Left ventricle myocardium inferior (tissue), 1 donor: ENCODE measurements around the gene EIF2S2. TPM values are rescaled to one million over a fixed set of nuclear protein-coding genes. Genes with fewer than 3 reads are reported as not detected.

Experiments used
- DNase-seq: peaks from one replicate; pipeline ENCODE4 v3.0.0-alpha.2; 2020
- H3K27ac ChIP-seq: fragments of 200-600 bp; replicated peaks from 2 replicates; pipeline ENCODE4 v1.8.0; 2021
- H3K27me3 ChIP-seq: fragments of 200-600 bp; 2 replicates; pipeline ENCODE4 v1.8.0; 2021; ENCODE audit warnings: low read depth
- H3K36me3 ChIP-seq: fragments of 200-600 bp; 2 replicates; pipeline ENCODE4 v1.8.0; 2021
- H3K4me1 ChIP-seq: fragments of 200-600 bp; 2 replicates; pipeline ENCODE4 v1.8.0; 2021
- H3K4me3 ChIP-seq: fragments of 200-600 bp; 2 replicates; pipeline ENCODE4 v1.8.0; 2021; ENCODE audit warnings: mild to moderate bottlenecking, moderate library complexity
- H3K9me3 ChIP-seq: fragments of 200-600 bp; replicated peaks from 2 replicates; pipeline ENCODE4 v1.8.0; 2021
- CTCF ChIP-seq: fragments of 200-600 bp; IDR thresholded peaks from 2 replicates; pipeline ENCODE4 v1.8.0; 2021; ENCODE audit warnings: antibody characterized with exemption, mild to moderate bottlenecking, borderline replicate concordance
- intact Hi-C: fragments of 100-400 bp; cut with micrococcal nuclease; formaldehyde crosslinking; loops from one replicate; pipeline ENCODE4 v1.11.0; 2022
- total RNA-seq: library from RNA; stranded (reverse); fragmentation: NEBNext Ultra II Directional; extraction: Animal tissue kit (Norgen Biotek cat#: 25700); gene quantifications from one replicate; pipeline ENCODE4 v1.2.1, GENCODE V29; 2021
- donor health status: DM: no; HTN: yes; CAD: no; lungs with severe emphysema.

Gene EIF2S2
- total RNA-seq, 1 donor from 2014 or later, result 41.0 TPM

- H3K9me3 ChIP-seq, result no peaks in the 10 kb centered on the region
- TF ChIP-seq CTCF, result peak; percentile 90
- H3K4me1 ChIP-seq, result peaks cover 55% of the 10 kb centered on the region
- H3K4me3 ChIP-seq, result no peak overlapping the region
- no peaks in the 10 kb centered on the region for H3K27me3 ChIP-seq
- peak; percentile 56 for DNase-seq
- H3K27ac ChIP-seq, result peak overlapping the region; percentile 35
- intact Hi-C loops, result loop anchor here (5.0 kb wide), 1 partner anchor 137 kb away; no protein-coding TSS in a partner anchor
- H3K36me3 ChIP-seq, result peaks cover 21% of the 10 kb centered on the region
Observed at GRCh38 chr20:34069341-34070078, 42.5 kb downstream of the EIF2S2 start.

GRCh38 chr20:34068001-34068400 lies 44.0 kb downstream of the EIF2S2 start:
- Histone ChIP-seq H3K4me3 (no peak overlapping the region), H3K27me3 (no peaks in the 10 kb centered on the region), H3K27ac (no peak overlapping the region), H3K36me3 (peaks cover 11% of the 10 kb centered on the region), H3K9me3 (no peaks in the 10 kb centered on the region), H3K4me1 (peaks cover 58% of the 10 kb centered on the region)
- TF ChIP-seq CTCF, result no peak
- DNase-seq, result no peak
- intact Hi-C loops, result loop anchor here (5.0 kb wide), 1 partner anchor 136 kb away; no protein-coding TSS in a partner anchor

GRCh38 chr20:34066476-34067090 lies 45.5 kb downstream of the EIF2S2 start:
- H3K9me3 ChIP-seq, result no peaks in the 10 kb centered on the region
- H3K4me1 ChIP-seq, result peaks cover 58% of the 10 kb centered on the region
- DNase-seq, result no peak
- intact Hi-C loops, result loop anchor here (5.0 kb wide), 1 partner anchor 134 kb away; no protein-coding TSS in a partner anchor
- H3K36me3 ChIP-seq, result no peaks in the 10 kb centered on the region
- no peak for TF ChIP-seq CTCF
- no peak overlapping the region for H3K4me3 ChIP-seq
- peak overlapping the region; percentile 9 for H3K27ac ChIP-seq
- no peaks in the 10 kb centered on the region for H3K27me3 ChIP-seq

DNA sequence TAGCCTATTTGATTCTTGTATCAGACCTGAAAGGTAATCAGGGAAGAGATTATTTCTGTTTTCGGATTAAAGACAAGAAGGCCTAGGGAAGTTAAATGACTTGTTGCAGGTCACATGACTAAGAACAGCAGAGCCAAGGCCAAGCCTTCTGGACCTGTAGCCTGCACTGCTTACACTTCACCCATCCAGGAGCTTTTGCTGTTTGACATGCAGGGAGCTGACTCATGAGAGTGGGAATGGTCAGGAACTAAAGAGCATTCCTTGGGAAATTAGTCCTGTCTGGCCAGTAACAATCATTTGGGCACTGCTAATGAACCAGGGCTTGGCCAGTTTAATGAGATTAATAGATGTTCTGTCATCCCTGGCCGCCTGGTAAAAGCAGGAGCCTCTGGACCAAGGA lies 46.8 kb downstream of the EIF2S2 start:
- Histone ChIP-seq H3K9me3 (no peaks in the 10 kb centered on the region), H3K4me3 (no peak overlapping the region), H3K27me3 (no peaks in the 10 kb centered on the region), H3K27ac (no peak overlapping the region), H3K4me1 (peaks cover 63% of the 10 kb centered on the region), H3K36me3 (peaks cover 6% of the 10 kb centered on the region)
- TF ChIP-seq CTCF, result no peak
- intact Hi-C loops, result loop anchor here (5.0 kb wide), 1 partner anchor 133 kb away; no protein-coding TSS in a partner anchor
- DNase-seq, result no peak

- peaks cover 54% of the 10 kb centered on the region for H3K4me1 ChIP-seq
Observed at GRCh38 chr20:34064286-34064685, 47.8 kb downstream of the EIF2S2 start.

More at GRCh38 chr20:34064286-34064685, 47.8 kb downstream of the EIF2S2 start:
- Histone ChIP-seq H3K36me3 (peaks cover 6% of the 10 kb centered on the region), H3K9me3 (no peaks in the 10 kb centered on the region), H3K27me3 (no peaks in the 10 kb centered on the region), H3K4me3 (no peak overlapping the region), H3K27ac (no peak overlapping the region)
- no peak for DNase-seq
- no peak for TF ChIP-seq CTCF
- intact Hi-C loops, result no loop called here
